Hepatocyte (in vitro differentiated cells): ENCODE measurements around the gene COL4A2. TPM values are rescaled to one million over a fixed set of nuclear protein-coding genes. Genes with fewer than 3 reads are reported as not detected.

ENCODE experiments used
- DNase-seq: peaks from one replicate; pipeline ENCODE4 v3.0.0-alpha.2; 2016; ENCODE audit warnings: low spot score
- H2AFZ ChIP-seq: fragments of 200-600 bp; sonication (generic); 2 replicates; pipeline ENCODE4 v1.6.0; 2016; ENCODE audit warnings: antibody characterized with exemption, mild to moderate bottlenecking
- H3K27ac ChIP-seq: fragments of 200-600 bp; sonication (generic); 2 replicates; pipeline ENCODE4 v1.5.1; 2016; ENCODE audit warnings: mild to moderate bottlenecking
- H3K27me3 ChIP-seq: fragments of 200-600 bp; sonication (generic); 2 replicates; pipeline ENCODE4 v1.6.1; 2016
- H3K36me3 ChIP-seq: fragments of 200-600 bp; sonication (generic); replicated peaks from 2 replicates; pipeline ENCODE4 v1.5.1; 2016; ENCODE audit warnings: low read depth; ENCODE audit not compliant: insufficient read depth
- H3K4me1 ChIP-seq: fragments of 200-600 bp; sonication (generic); 2 replicates; pipeline ENCODE4 v1.5.1; 2016; ENCODE audit warnings: mild to moderate bottlenecking, moderate library complexity; ENCODE audit not compliant: insufficient read depth
- H3K4me2 ChIP-seq: fragments of 200-600 bp; sonication (generic); 2 replicates; pipeline ENCODE4 v1.6.0; 2016
- H3K4me3 ChIP-seq: fragments of 200-600 bp; sonication (generic); 2 replicates; pipeline ENCODE4 v1.5.1; 2016; ENCODE audit warnings: mild to moderate bottlenecking
- H3K79me2 ChIP-seq: fragments of 200-600 bp; sonication (generic); 2 replicates; pipeline ENCODE4 v1.6.0; 2017; ENCODE audit warnings: mild to moderate bottlenecking
- H3K9me2 ChIP-seq: fragments of 200-600 bp; sonication (generic); replicated peaks from 2 replicates; pipeline ENCODE4 v1.6.0; 2017; ENCODE audit warnings: mild to moderate bottlenecking; ENCODE audit not compliant: insufficient read depth
- H3K9me3 ChIP-seq: fragments of 200-600 bp; sonication (generic); 2 replicates; pipeline ENCODE4 v1.5.1; 2016; ENCODE audit warnings: low read depth, mild to moderate bottlenecking
- H4K20me1 ChIP-seq: fragments of 200-600 bp; sonication (generic); 2 replicates; pipeline ENCODE4 v1.6.0; 2016; ENCODE audit warnings: mild to moderate bottlenecking; ENCODE audit not compliant: insufficient read depth, poor library complexity, severe bottlenecking
- CTCF ChIP-seq: fragments of 200-600 bp; sonication (generic); IDR thresholded peaks from 2 replicates; pipeline ENCODE4 v1.5.1; 2016; ENCODE audit warnings: antibody characterized with exemption, mild to moderate bottlenecking; ENCODE audit not compliant: poor library complexity
- EZH2 ChIP-seq: fragments of 200-600 bp; sonication (generic); IDR thresholded peaks from 2 replicates; pipeline ENCODE4 v1.6.1; 2016; ENCODE audit warnings: antibody characterized with exemption, mild to moderate bottlenecking, borderline replicate concordance
- EZH2phosphoT487 ChIP-seq: fragments of 200-600 bp; sonication (generic); IDR thresholded peaks from one replicate; pipeline ENCODE4 v1.6.1; 2018; ENCODE audit warnings: antibody characterized with exemption, mild to moderate bottlenecking, low read depth, moderate library complexity; ENCODE audit not compliant: unreplicated experiment, severe bottlenecking
- WGBS: methylation state at CpG from one replicate; pipeline ENCODE4 v1.1.6; 2016; ENCODE audit warnings: low lambda C conversion rate; ENCODE audit errors: missing lambda C conversion rate; 5-methylcytosine and 5-hydroxymethylcytosine counted together
- polyA plus RNA-seq: library from polyadenylated mRNA; unstranded; fragments of >200 nt; fragmentation: Nextera tagmentation; extraction: Ambion mirVana; gene quantifications from 2 replicates; pipeline ENCODE4 v1.2.1, GENCODE V29; 2016
- total RNA-seq: library from RNA; depleted of rRNA; stranded (reverse); fragments of >200 nt; gene quantifications from 2 replicates; pipeline ENCODE4 v1.2.3, GENCODE V29; 2014

Gene COL4A2
- total and polyA plus RNA-seq, 2 experiments from 2014 or later, result 171 to 221 TPM

GRCh38 chr13:110453797-110454196 is 146.7 kb downstream of the COL4A2 start:
- H4K20me1 ChIP-seq, result no peaks in the 10 kb centered on the region
- H3K9me3 ChIP-seq, result no peaks in the 10 kb centered on the region
- no peaks in the 10 kb centered on the region for H3K27me3 ChIP-seq
- H3K4me1 ChIP-seq, result peaks cover 8% of the 10 kb centered on the region
- no peak overlapping the region for H3K4me2 ChIP-seq
- WGBS, result 53% methylated on average over 2 of the region's 2 CpGs
- peak overlapping the region; percentile 5 for H3K27ac ChIP-seq
- no peak for DNase-seq
- H3K36me3 ChIP-seq, result no peaks in the 10 kb centered on the region
- H3K79me2 ChIP-seq, result no peaks in the 10 kb centered on the region
- no peak overlapping the region for H3K4me3 ChIP-seq
- no peak overlapping the region for H2AFZ ChIP-seq
- H3K9me2 ChIP-seq, result no peaks in the 10 kb centered on the region
- TF ChIP-seq EZH2phosphoT487, result no peak
- no peak for TF ChIP-seq CTCF
- no peak for TF ChIP-seq EZH2

- H3K4me3 ChIP-seq, result no peak overlapping the region
- peak overlapping the region; percentile 5 for H3K27ac ChIP-seq
- H4K20me1 ChIP-seq, result no peaks in the 10 kb centered on the region
- H3K36me3 ChIP-seq, result no peaks in the 10 kb centered on the region
- no peak overlapping the region for H2AFZ ChIP-seq
- H3K4me1 ChIP-seq, result peaks cover 8% of the 10 kb centered on the region
- H3K79me2 ChIP-seq, result no peaks in the 10 kb centered on the region
- 78% methylated on average over 16 of the region's 21 CpGs for WGBS
- no peaks in the 10 kb centered on the region for H3K27me3 ChIP-seq
- TF ChIP-seq EZH2, result no peak
- TF ChIP-seq CTCF, result no peak
- no peak for TF ChIP-seq EZH2phosphoT487
- no peaks in the 10 kb centered on the region for H3K9me3 ChIP-seq
- no peak for DNase-seq
- H3K4me2 ChIP-seq, result no peak overlapping the region
- H3K9me2 ChIP-seq, result no peaks in the 10 kb centered on the region
Measured at GRCh38 chr13:110454227-110454859, 147.3 kb downstream of the COL4A2 start.

GRCh38 chr13:110454956-110455355 is 147.9 kb downstream of the COL4A2 start:
- Histone ChIP-seq H3K4me3 (no peak overlapping the region), H3K79me2 (no peaks in the 10 kb centered on the region), H3K36me3 (no peaks in the 10 kb centered on the region), H3K4me1 (peaks cover 8% of the 10 kb centered on the region), H3K9me3 (no peaks in the 10 kb centered on the region), H3K9me2 (no peaks in the 10 kb centered on the region), H3K27me3 (no peaks in the 10 kb centered on the region), H2AFZ (no peak overlapping the region), H4K20me1 (no peaks in the 10 kb centered on the region), H3K27ac (peak overlapping the region; percentile 5), H3K4me2 (no peak overlapping the region)
- WGBS, result 83% methylated on average over 14 of the region's 14 CpGs
- no peak for DNase-seq
- TF ChIP-seq EZH2phosphoT487 (no peak), EZH2 (no peak), CTCF (no peak)

GRCh38 chr13:110455444-110455843 is 148.4 kb downstream of the COL4A2 start:
- DNase-seq, result no peak
- TF ChIP-seq CTCF, result no peak
- TF ChIP-seq EZH2, result no peak
- no peak for TF ChIP-seq EZH2phosphoT487
- H3K9me2 ChIP-seq, result no peaks in the 10 kb centered on the region
- H3K4me1 ChIP-seq, result peaks cover 8% of the 10 kb centered on the region
- H3K4me2 ChIP-seq, result no peak overlapping the region
- no peaks in the 10 kb centered on the region for H4K20me1 ChIP-seq
- no peaks in the 10 kb centered on the region for H3K9me3 ChIP-seq
- no peaks in the 10 kb centered on the region for H3K79me2 ChIP-seq
- no peaks in the 10 kb centered on the region for H3K27me3 ChIP-seq
- WGBS, result 75% methylated on average over 10 of the region's 10 CpGs
- H3K27ac ChIP-seq, result no peak overlapping the region
- H3K36me3 ChIP-seq, result no peaks in the 10 kb centered on the region
- H3K4me3 ChIP-seq, result no peak overlapping the region
- H2AFZ ChIP-seq, result no peak overlapping the region
